Bone marrow (tissue), 2 donors: ENCODE results near the gene SOX6.
"Not testable (repeated sequence)": the region's sequence is repeated elsewhere in the genome, so short reads cannot be mapped to it uniquely, and the experiment has no call there.

ENCODE experiments used
- DNase-seq, 2 donors: peaks; one replicate each; lab custom pipeline; 2025; lab: John Stamatoyannopoulos, UW

Gene SOX6

DNA sequence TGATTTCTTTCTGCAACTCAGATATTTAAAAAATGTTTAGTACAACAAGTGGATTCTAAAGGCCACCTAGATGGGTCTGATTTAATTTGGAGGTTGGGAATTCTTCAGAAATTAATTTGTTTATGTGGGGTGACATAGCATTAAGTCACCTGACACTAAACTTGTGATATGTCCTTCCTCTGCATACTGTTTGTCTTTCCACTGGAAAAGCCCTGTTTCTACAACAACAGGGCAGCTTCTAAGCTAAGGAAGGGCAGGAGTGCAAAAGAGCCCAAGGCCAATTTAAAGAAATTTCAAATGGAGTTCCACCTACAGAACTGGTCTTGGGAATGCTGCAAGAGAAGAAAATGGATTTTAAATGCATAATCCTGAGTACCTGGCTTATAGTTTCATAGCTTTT lies 319.2 kb downstream of the SOX6 start:
- DNase-seq, result no peak

DNA sequence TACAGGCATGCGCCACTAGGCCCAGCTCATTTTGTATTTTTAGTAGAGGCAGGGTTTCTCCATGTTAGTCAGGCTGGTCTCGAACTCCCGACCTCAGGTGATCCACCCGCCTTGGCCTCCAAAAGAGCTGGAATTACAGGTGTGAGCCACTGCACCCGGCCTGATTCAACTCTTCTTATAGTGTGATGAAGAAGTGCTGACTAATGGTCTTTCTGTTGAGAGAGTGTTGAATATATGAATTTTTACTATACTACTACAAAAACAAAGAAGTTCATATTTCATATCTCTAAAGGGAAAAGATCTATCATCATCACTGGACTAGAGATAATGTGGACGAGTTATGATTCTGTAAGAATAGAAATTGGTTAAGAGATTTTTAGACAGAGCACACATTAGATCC lies 320.1 kb downstream of the SOX6 start:
- no peak for DNase-seq

DNA sequence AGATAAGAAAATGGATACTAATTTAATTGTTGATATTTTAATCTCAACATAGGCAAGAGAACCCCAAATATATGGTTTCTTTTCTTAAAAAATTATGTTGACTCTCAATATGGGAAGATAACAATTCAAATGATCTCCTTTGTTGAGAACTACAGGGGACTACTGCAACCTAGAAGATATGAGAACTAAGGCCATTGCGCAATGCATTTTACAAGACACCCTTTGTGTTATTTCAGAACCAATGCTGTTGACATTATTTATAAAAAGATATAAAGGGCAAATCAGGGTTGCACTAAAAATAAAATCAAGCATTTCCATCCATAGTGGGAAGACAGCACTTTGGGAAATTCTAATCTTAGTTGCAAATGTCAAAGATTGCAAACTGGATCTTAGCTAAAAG lies 322.3 kb downstream of the SOX6 start:
- no peak for DNase-seq

DNA sequence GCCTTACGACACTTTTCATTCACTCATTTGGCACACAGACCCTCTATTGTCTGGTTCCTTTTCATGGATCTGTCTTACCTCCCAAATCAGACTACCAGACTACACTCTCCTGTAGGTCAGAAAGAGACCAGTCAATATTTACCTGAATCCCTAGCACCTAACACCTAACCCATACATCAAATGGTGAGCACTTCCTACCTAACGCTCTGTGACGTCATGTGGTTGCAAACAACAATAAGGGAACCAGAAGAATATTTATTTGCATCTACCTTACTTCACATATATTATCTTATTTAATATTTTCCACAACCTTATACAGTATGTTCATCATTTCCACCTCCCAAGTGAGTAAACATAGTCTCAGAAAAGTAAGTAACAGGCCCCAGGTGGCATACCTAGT lies 323.4 kb downstream of the SOX6 start:
- DNase-seq, result no peak

DNA sequence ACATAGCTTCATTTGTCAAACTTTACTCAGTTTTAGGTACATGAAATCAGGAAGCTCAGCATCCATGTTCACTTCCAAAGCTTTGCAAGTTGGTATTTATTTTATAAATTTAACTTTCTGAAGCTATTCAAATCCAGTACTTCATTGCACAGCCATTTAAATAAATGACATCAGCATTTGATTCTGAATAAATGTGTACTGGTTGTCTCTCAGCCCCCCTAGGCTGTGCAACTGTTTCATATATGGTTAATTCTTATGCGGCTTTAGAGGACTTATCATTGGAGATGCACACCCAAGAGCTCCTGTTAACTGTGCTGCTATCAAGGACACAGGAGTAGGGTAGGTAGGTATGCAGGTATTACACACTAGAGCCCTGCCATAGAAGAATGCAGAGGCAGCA lies 325.1 kb downstream of the SOX6 start:
- DNase-seq, result no peak

DNA sequence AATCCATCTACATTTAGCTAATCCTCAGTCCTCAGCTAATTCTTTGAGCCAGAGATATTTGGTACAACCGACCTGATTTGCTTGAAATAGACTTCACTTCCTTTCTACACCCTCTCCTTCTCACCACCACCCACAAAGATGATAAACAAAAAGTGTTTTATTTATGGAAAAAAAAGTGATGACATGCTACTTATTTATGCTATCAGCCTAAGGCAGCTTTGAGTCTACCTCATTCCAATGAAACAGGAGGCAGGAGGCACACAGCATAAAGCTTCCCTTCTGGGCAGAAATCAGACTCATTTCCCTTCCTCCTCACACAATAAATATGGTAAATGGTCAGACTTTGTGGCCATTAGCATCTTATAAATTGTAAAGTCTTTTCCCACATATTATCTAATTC lies 325.7 kb downstream of the SOX6 start:
- DNase-seq, result no peak

DNA sequence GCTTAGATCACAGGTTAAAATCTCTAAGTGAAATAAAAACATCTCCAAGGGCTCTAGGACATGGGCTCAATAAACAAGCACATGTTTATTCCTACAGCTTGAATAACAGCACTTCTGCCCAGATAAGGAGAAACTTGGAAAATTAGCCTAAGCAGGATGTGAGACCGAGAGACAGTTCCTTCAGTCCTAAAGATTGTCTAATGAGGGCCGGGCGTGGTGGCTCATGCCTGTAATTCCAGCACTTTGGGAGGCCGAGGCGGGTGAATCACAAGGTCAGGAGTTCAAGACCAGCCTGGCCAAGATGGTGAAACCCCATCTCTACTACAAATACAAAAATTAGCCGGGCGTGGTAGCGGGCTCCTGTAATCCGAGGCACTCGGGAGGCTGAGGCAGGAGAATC lies 327.2 kb downstream of the SOX6 start:
- DNase-seq, result not testable (repeated sequence)

DNA sequence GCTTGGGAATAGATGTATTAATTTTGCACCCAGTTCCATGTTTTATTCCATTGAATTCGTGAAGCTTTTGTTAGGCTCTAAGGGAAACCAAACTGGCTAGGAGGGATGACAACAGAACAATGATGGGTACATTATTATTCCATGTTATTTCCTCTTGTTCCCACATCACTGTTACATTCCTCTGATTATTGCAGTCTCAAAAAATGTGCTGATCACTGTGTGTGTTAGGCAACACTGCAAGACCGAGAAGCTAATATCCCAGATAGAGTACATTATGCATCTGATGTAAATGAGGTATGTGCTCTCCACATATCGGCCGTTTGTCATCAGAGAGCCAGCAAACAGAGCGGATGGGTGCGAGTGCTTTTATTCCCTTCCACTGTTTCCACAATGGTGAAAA lies 327.9 kb downstream of the SOX6 start:
- DNase-seq, result no peak

DNA sequence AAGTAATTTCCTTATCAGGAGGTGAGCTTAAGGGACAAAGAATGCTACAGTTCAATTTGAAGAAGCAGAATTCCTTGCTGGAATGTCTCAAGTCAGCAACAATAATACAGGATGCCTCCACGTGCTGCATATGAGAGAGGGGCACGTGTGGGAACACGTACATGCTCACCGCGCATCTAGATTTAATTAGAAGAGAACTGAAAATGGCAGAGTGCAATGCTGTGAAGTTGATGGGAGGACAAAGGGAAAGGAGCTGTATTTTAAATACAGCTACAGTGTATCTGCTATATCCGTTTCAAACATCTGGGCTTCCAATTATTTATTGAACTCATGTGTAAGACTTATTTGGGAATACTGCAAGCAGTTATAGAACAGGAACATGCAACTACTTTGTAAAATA lies 328.7 kb downstream of the SOX6 start:
- DNase-seq, result no peak

DNA sequence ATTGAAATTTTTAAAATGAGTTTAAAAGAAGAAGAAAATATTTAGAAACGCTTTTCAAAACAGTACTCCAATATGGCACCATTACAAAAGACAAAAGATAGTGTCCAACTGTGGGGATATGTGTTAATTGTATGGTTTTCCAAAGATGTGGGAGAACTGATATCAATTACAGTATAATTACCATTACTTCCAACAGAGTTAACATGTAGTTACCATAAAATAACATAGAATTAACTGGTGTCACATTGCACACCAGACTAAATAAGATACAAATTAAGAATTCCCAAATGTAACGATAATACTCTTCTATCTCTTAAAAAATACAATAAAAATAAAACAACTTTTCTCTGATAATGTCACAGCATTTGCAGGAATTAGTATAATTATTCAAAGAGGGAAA lies 329.5 kb downstream of the SOX6 start:
- DNase-seq, result no peak

DNA sequence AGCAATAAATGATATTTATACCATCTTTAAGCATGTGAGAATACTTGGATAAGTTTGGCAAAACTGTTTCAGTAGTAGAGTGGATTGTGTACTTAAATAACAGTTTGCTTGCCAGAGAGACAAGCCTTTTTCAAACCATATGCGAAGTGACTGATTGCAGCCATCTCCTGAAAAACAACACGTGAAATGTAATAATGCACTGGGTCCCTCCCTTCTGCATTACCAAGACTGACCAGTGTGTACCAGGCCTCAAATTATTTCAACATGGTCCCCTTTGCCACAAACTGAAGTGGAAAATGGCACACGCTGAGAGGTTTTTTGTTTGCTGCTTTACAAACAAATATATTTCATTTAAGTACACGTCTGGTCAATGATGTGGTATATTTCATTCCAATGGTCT lies 337.4 kb downstream of the SOX6 start:
- DNase-seq, result no peak

DNA sequence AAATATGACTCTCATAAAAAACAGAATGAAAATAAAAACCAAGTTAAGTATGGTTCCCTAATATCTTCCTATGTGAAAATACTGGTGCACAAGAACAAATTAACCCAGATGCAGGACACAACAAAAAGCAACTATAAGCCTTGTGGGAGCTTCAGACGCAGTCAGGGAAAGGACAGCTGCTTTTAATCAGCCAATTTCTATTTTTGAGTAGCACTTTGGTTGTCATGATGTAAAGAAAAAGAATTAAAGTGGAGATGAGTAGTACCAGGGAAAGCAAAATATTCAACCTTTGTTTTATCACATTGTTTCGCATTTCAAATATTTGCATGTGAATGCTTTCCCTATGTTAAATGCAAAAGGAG lies 339.9 kb downstream of the SOX6 start:
- DNase-seq, result no peak

DNA sequence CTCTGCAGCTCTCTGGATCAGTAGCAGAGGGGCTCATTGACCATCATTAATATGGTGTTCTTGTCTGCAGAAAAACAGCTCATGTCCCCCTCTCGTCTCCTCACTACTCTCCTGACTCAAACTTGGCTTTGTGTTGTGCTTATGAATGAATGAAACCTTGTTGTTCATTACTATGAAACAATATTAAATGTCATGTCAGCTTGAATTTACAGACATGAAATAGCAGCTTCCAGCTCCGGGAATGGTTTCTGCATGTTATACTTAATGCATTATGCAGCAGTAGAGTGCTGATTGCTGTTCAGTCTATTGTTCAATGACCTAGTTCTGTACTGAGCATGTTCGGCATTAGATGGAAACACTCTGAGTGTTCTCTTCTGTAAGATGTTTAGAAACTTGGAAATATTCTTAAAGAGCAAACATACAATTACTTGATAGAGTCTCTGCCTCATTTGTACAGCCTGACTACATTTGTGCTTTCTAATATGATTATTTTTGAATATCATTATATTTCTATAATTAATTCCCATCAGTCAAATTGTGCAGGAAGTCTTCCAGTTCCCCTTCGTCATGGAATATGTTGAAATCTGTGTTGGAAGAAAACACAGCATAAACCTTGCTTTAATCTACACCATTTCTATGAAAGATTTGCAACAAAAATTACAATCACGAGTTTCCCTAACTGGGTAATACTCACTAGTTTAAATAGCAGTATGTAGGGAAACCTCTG lies 340.4 kb downstream of the SOX6 start:
- DNase-seq, result no peak

DNA sequence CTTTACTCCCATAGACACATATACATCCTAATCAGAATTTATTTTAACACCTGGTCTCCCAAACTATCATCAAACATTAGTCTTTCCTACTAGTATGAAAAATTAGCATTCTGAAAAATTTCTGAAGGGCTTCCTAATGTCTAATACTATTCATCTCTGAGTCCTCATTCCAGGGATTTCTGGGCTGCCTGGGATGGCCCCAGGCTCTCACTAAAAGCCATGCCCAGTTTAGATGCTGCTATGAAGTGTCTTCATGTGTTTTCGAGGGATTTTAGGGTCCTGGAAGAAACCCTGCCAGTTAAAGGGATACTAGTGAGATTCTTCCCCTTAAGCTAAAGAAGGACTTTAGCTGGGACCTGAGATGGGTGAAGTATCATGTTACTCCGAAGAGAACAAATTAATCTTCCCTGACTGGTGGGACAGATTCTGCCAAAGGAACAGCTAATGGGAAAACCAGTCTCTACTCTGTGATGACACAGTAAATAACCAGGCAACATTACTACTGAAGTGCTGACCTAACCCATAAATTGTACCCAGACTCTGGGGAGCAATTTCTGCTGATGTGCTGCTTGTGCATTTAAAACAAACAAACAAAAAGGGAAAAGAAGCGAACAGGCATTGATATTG lies 342.6 kb downstream of the SOX6 start:
- DNase-seq, result no peak

DNA sequence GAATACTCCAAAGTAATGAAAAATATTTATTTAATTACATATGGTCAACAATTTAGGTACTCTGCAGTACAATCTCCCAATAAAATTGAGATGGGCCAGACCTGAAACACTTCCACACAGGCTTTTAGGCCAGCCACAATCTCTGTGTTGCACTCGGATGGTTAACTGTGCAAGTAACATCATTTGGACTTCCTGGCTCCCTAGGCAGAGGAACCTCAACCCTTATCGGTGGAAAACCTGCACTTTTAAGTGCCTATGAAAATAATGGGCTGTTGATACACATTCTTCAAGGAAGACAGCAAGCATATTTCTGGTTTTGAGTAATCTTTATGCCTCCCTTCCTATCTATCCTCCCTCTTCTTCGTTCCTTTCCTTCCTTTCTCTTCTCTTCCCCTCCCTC lies 343.1 kb downstream of the SOX6 start:
- DNase-seq, result no peak

DNA sequence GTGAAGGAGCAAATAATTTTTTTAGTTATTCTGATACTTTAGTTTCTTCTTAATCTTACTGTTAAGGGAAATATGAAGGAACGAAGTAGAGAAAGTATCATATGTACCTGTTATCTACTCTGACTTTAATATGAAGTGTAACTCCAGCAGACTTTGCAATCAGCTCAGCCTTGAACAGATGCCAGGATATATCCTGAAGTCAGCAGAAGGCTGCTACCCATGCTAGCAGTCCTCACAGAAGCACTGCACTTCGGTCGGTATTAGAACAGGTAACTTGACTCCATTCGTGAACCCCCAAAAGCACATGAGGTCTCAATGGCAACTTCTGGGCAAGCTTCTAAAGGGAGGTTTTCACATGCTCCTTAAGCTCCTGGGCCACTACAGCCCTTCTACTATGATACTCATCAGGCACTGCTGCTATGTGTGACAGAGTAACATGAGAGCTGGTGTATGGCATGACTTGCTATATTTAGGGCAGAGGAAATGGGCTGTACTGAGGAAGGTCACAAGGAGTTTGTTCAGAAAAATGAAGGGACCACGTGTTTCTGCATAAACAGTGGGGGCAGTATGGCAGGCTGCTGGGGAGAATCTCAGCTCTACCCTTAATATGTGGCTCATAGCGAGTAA lies 344.1 kb downstream of the SOX6 start:
- DNase-seq, result no peak

DNA sequence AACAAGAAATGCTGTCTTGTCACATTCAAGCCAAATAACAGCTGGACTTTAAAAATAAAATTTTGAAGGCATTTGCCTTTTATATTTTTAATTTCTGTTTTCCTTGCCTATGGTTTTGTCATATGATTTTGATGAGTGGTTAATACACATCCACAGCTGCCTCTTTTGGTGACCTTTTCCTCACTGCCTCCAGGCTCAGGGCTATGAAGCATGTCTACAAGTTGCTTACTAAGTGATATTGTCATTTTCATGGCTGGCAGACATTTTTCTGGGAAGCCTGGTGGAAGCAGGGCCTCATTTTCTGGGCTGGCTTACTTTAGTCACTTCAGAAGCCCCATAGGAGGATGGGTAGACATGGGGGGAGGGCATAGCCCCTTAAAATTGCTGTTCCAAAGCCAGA lies 344.9 kb downstream of the SOX6 start:
- DNase-seq, result no peak

DNA sequence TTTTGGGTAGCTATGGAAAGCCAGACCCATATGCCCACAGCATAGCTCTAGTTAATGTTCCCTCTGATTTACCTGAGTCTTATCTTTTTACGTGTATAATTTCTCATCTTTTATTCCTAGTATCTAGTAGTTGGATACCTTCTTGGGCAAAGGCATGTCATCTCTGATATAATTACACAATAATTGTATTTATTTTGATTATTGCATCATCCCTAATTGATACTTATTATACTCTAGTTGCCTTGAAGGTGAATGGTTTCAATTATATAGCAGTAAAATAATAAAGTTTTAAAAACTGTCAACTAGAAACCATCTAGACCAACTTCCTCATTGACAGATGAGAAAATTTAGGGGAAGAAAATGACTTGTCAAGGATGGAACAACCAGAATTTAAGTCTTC lies 347.3 kb downstream of the SOX6 start:
- no peak for DNase-seq

DNA sequence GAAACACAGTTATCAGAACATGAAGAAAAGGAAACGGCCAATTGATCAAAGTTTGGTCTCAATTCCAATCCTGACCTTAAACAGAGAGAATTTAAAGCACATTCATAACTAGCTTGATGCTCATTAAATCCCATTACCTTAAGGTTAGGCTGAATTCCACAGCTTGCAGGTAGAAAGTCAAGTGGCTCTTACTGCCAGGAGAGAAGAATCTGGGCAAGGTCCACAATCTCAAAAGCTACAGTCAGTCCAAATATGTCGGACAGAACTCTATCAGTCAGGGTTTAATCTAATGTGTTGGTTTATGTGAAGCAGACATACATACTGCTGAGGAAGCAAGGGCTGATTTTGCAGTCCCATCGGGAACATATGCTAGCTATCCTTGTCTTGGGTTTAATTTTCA lies 348.8 kb downstream of the SOX6 start:
- DNase-seq, result no peak

DNA sequence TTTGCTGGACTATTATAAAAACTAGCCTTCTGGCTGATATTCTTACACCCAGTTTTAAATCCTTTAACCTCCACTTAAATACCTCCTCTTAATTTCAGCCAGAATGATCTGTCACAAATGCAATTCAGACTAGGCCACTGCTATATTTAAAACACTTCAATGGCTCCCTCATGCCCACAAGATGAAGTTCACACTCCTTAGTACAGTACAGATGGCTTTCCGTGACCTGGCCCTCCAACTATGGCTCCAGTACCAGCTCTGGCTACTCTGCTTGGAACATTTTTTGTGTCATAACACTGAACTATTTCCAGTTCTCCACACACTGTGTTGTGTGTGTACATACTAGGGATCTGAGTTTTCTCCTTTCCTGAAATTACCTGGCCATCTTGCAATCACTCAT lies 353.4 kb downstream of the SOX6 start:
- no peak for DNase-seq

DNA sequence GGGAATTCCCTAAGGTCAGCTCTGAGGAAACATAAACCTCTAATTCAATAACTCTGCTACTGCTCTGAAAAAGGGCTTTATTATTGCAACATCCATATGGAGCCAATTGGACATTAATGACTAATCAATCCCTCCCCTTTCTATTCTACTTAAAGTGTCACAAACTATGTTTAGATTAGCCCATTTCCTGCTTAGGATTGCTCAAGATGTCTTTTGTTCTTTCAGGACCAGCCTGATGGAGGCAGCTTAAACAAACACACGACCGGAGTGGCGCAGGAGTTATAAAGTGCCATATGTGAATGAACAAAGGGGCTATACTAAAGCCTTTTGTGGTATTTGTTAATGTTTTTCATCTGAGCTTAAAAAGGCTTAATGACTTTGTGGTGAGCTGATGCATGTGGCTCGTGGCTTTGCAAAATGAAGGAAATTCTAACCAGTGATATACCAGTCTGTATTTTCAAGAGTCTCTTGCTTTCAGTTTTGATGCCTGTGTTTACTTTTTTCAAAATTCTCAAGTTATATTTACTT lies 354.4 kb downstream of the SOX6 start:
- DNase-seq, result no peak

DNA sequence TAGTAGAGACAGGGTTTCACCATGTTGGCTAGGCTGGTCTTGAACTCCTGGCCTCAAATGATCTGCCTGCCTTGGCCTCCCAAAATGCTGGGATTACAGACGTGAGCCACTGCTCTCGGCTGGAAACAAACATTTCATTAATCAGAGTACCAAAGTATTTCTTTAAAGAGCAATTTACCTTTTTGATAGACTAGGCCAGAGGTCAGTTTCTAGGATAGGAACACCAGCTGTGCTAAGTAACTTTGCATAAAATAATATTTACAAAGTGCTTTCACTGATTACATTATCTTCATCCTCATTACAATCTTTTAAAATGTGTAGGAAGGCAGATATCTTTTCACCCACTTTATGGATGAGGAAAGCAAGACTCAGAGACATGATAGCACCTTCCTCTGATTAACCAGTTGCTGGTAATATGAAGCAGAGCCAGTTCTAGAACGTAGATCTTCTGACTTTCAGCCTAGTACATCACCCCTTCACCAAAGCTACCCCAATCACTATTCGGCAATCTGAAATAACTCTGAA lies 355.2 kb downstream of the SOX6 start:
- DNase-seq, result no peak

DNA sequence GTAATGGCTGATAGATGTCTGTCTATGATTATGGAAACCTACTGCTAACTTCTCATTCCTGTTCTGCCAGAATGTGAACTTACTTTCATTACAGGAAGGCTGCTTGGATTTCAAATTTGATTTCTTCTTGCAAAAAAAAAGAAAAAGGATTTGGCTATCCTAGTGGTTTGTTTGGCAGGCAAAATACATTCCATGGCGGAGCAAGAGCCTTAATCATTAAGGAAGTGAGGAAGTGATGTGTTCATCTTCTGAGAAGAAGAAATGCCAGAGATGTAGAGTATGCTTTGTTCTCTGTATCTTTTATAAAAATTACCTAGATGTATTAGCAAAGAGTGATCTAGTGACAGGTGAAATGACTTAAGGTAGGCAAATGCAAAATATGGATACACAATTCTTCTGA lies 356.3 kb downstream of the SOX6 start:
- no peak for DNase-seq
